IMR-90 (cell line): ENCODE data around the gene KRTAP5-5. TPM values are rescaled to one million over a fixed set of nuclear protein-coding genes. Genes with fewer than 3 reads are reported as not detected.

Source experiments
- ATAC-seq: fragments of 200-7000 bp; cut with Tn5 transposase; 2 replicates; pipeline ENCODE4 v1.9.1; 2020; ENCODE audit warnings: low read depth, mild to moderate bottlenecking, moderate library complexity
- BruUV-seq: library from RNA; stranded (reverse); fragments of 400-500 nt; replicated peaks from 2 replicates; lab custom pipeline; 2021; lab: Mats Ljungman, UMichigan
- CTCF ChIA-PET: fragments of 300-600 bp; formaldehyde crosslinking; extraction: SDS; loops from one replicate; lab custom pipeline; 2021; ENCODE audit warnings: antibody characterized with exemption; lab: Yijun Ruan, JAX
- POLR2A ChIA-PET: fragments of 300-600 bp; sonication (Branson Sonifier 250); formaldehyde crosslinking; loops from one replicate; lab custom pipeline; 2022; ENCODE audit warnings: antibody characterized with exemption; ENCODE audit not compliant: unreplicated experiment; lab: Charles Lee
- DNase-seq: peaks from one replicate; pipeline ENCODE4 v3.0.0; 2013
- H2AFZ ChIP-seq: replicated peaks from 2 replicates; pipeline ENCODE3; 2013; ENCODE audit warnings: low read length, mild to moderate bottlenecking; ENCODE audit not compliant: poor library complexity
- H2AK5ac ChIP-seq: 2 replicates; pipeline ENCODE4 v1.6.1; 2013; ENCODE audit warnings: low read depth, low read length, inconsistent platforms
- H2AK9ac ChIP-seq: replicated peaks from 2 replicates; pipeline ENCODE3; 2013; ENCODE audit warnings: mild to moderate bottlenecking, low read depth, low read length, moderate library complexity; ENCODE audit not compliant: poor library complexity
- H2BK120ac ChIP-seq: 2 replicates; pipeline ENCODE4 v1.6.1; 2013; ENCODE audit warnings: low read depth, low read length, inconsistent platforms
- H2BK15ac ChIP-seq: 3 replicates; pipeline ENCODE4 v1.6.1; 2013; ENCODE audit warnings: low read depth, low read length, inconsistent platforms
- H2BK20ac ChIP-seq: 2 replicates; pipeline ENCODE4 v1.6.1; 2013; ENCODE audit warnings: low read depth, mild to moderate bottlenecking, inconsistent platforms, low read length, moderate library complexity
- H2BK5ac ChIP-seq: 2 replicates; pipeline ENCODE4 v1.6.1; 2013; ENCODE audit warnings: mild to moderate bottlenecking, low read depth, low read length, inconsistent platforms; ENCODE audit not compliant: poor library complexity, severe bottlenecking
- H3K14ac ChIP-seq: replicated peaks from 2 replicates; pipeline ENCODE4 v1.6.1; 2013; ENCODE audit warnings: low read depth, low read length, inconsistent platforms
- H3K18ac ChIP-seq: 2 replicates; pipeline ENCODE4 v1.6.1; 2013; ENCODE audit warnings: low read depth, low read length, control low read depth
- H3K23ac ChIP-seq: 2 replicates; pipeline ENCODE4 v1.6.1; 2013; ENCODE audit warnings: low read depth, low read length, inconsistent platforms
- H3K27ac ChIP-seq: 2 replicates; pipeline ENCODE4 v1.5.1; 2013; ENCODE audit warnings: mild to moderate bottlenecking, control low read depth, low read length; ENCODE audit not compliant: insufficient read depth
- H3K27me3 ChIP-seq: 2 replicates; pipeline ENCODE4 v1.6.1; 2013; ENCODE audit warnings: low read length; ENCODE audit not compliant: control insufficient read depth, insufficient read depth
- H3K36me3 ChIP-seq: 2 replicates; pipeline ENCODE4 v1.6.1; 2013; ENCODE audit warnings: low read length, mixed read lengths; ENCODE audit not compliant: control insufficient read depth, insufficient read depth
- H3K4ac ChIP-seq: 2 replicates; pipeline ENCODE4 v1.6.1; 2013; ENCODE audit warnings: low read depth, low read length, inconsistent platforms
- H3K4me1 ChIP-seq: 2 replicates; pipeline ENCODE4 v1.6.1; 2013; ENCODE audit warnings: low read length, mixed read lengths; ENCODE audit not compliant: control insufficient read depth, insufficient read depth
- H3K4me2 ChIP-seq: 2 replicates; pipeline ENCODE4 v1.6.1; 2013; ENCODE audit warnings: low read depth, mild to moderate bottlenecking, control low read depth, low read length, moderate library complexity
- H3K4me3 ChIP-seq: 2 replicates; pipeline ENCODE4 v1.5.1; 2013; ENCODE audit warnings: low read depth, mild to moderate bottlenecking, control low read depth, low read length, moderate library complexity; ENCODE audit not compliant: insufficient read depth
- H3K56ac ChIP-seq: 2 replicates; pipeline ENCODE4 v1.6.1; 2013; ENCODE audit warnings: low read length, inconsistent platforms; ENCODE audit not compliant: insufficient read depth; ENCODE audit errors: extremely low read depth
- H3K79me1 ChIP-seq, 2 experiments: 2 replicates each; pipeline ENCODE4 v1.6.1; 2013; ENCODE audit warnings: low read length in 2 of 2, inconsistent platforms in 1 of 2, low read depth in 1 of 2
- H3K9ac ChIP-seq: 2 replicates; pipeline ENCODE4 v1.6.1; 2013; ENCODE audit warnings: low read depth, low read length, control low read depth
- H3K9me1 ChIP-seq: 2 replicates; pipeline ENCODE4 v1.6.1; 2013; ENCODE audit warnings: low read length, inconsistent platforms; ENCODE audit not compliant: insufficient read depth
- H3K9me3 ChIP-seq: 2 replicates; pipeline ENCODE4 v1.6.1; 2013; ENCODE audit warnings: low read length; ENCODE audit not compliant: control insufficient read depth, insufficient read depth
- H4K20me1 ChIP-seq: 2 replicates; pipeline ENCODE4 v1.6.1; 2013; ENCODE audit warnings: low read length, inconsistent platforms; ENCODE audit not compliant: insufficient read depth
- H4K5ac ChIP-seq: 2 replicates; pipeline ENCODE4 v1.6.1; 2013; ENCODE audit warnings: mild to moderate bottlenecking, low read depth, low read length, control low read depth
- H4K8ac ChIP-seq, 2 experiments: 2 replicates each; pipeline ENCODE4 v1.6.1; 2013; ENCODE audit warnings: low read depth in 2 of 2, low read length in 2 of 2, control low read depth in 1 of 2, inconsistent platforms in 1 of 2
- H4K91ac ChIP-seq: 2 replicates; pipeline ENCODE4 v1.6.1; 2013; ENCODE audit warnings: low read depth, low read length, inconsistent platforms; ENCODE audit not compliant: insufficient read depth
- BHLHE40 ChIP-seq: fragments of 150-350 bp; IDR thresholded peaks from 2 replicates; pipeline ENCODE4 v1.6.1; 2016; ENCODE audit warnings: mild to moderate bottlenecking, low read depth, low read length
- CEBPB ChIP-seq: IDR thresholded peaks from 2 replicates; pipeline ENCODE4 v1.6.1; 2012; ENCODE audit warnings: low read depth, low read length, improper control_type of control experiment
- CHD1 ChIP-seq: IDR thresholded peaks from 2 replicates; pipeline ENCODE4 v1.6.1; 2012; ENCODE audit warnings: low read depth, low read length, improper control_type of control experiment
- ELK1 ChIP-seq: fragments of 150-350 bp; IDR thresholded peaks from 2 replicates; pipeline ENCODE4 v1.6.1; 2016; ENCODE audit warnings: low read depth, mild to moderate bottlenecking, low read length, moderate library complexity, borderline replicate concordance
- FOS ChIP-seq: fragments of 150-350 bp; IDR thresholded peaks from 2 replicates; pipeline ENCODE4 v1.6.1; 2016; ENCODE audit warnings: low read depth, low read length
- MAFK ChIP-seq: IDR thresholded peaks from 2 replicates; pipeline ENCODE4 v1.6.1; 2012; ENCODE audit warnings: low read depth, low read length, improper control_type of control experiment
- MAZ ChIP-seq: IDR thresholded peaks from 2 replicates; pipeline ENCODE4 v1.6.1; 2012; ENCODE audit warnings: low read depth, mild to moderate bottlenecking, low read length, improper control_type of control experiment, moderate library complexity, borderline replicate concordance
- MXI1 ChIP-seq: IDR thresholded peaks from 2 replicates; pipeline ENCODE4 v1.6.1; 2012; ENCODE audit warnings: low read depth, mild to moderate bottlenecking, low read length, moderate library complexity, borderline replicate concordance
- NFE2L2 ChIP-seq: fragments of 150-350 bp; IDR thresholded peaks from 2 replicates; pipeline ENCODE4 v1.6.1; 2016; ENCODE audit warnings: low read depth, mild to moderate bottlenecking, low read length
- POLR2A ChIP-seq: IDR thresholded peaks from 2 replicates; pipeline ENCODE4 v1.6.1; 2012; ENCODE audit warnings: mild to moderate bottlenecking, low read depth, low read length
- RAD21 ChIP-seq: IDR thresholded peaks from 2 replicates; pipeline ENCODE4 v1.6.1; 2012; ENCODE audit warnings: low read length, improper control_type of control experiment
- RCOR1 ChIP-seq: IDR thresholded peaks from 2 replicates; pipeline ENCODE4 v1.6.1; 2012; ENCODE audit warnings: mild to moderate bottlenecking, low read length, improper control_type of control experiment; ENCODE audit not compliant: insufficient replicate concordance
- RFX5 ChIP-seq: IDR thresholded peaks from 2 replicates; pipeline ENCODE4 v1.8.0; 2012; ENCODE audit warnings: low read depth, mild to moderate bottlenecking, low read length, moderate library complexity
- SMC3 ChIP-seq: fragments of 150-350 bp; IDR thresholded peaks from 2 replicates; pipeline ENCODE4 v1.6.1; 2016; ENCODE audit warnings: low read depth, mild to moderate bottlenecking, antibody characterized with exemption, low read length, moderate library complexity
- USF2 ChIP-seq: fragments of 150-350 bp; IDR thresholded peaks from 2 replicates; pipeline ENCODE4 v1.6.1; 2017; ENCODE audit warnings: mild to moderate bottlenecking, antibody characterized with exemption, low read length, low read depth
- WGBS, 2 experiments: methylation state at CpG; one replicate each; pipeline versions ENCODE4 v1.1.5 to v1.1.7; 2013; ENCODE audit warnings: missing lambda C conversion rate in 2 of 2; ENCODE audit not compliant: insufficient read length in 1 of 2; ENCODE audit errors: extremely low coverage in 2 of 2; 5-methylcytosine and 5-hydroxymethylcytosine counted together
- dilution Hi-C: fragments of 300-500 bp; cut with HindIII; formaldehyde crosslinking; loops from one replicate; pipeline ENCODE4 v1.14.3; 2018; ENCODE audit warnings: low sequenced_read_pairs; ENCODE audit not compliant: unreplicated experiment
- in situ Hi-C: fragments of 300-500 bp; cut with MboI; formaldehyde crosslinking; loops from 3 replicates; pipeline ENCODE4 v1.14.3; 2019; ENCODE audit warnings: low sequenced_read_pairs, inconsistent platforms, mixed read lengths
- intact Hi-C: fragments of 100-400 bp; cut with micrococcal nuclease; formaldehyde crosslinking; loops from 2 replicates; pipeline ENCODE4 v1.10.0; 2022
- polyA plus RNA-seq, 3 experiments: library from polyadenylated mRNA; depleted of rRNA; stranded (reverse); fragments of >200 nt; gene quantifications; 2 replicates each; pipeline ENCODE4 v1.2.3, GENCODE V29; 2012; ENCODE audit warnings: low replicate concordance in 1 of 3
- total RNA-seq: library from RNA; depleted of rRNA; stranded (reverse); fragments of >200 nt; gene quantifications from 2 replicates; pipeline ENCODE4 v1.2.3, GENCODE V29; 2012
- TF ChIP-seq, protein P1 (sequence below): conservative IDR thresholded peaks from 2 replicates; pipeline ENCODE4 v1.5.1; 2012; ENCODE audit warnings: mild to moderate bottlenecking, low read depth, low read length, improper control_type of control experiment

The KRTAP5-5 gene
- total and polyA plus RNA-seq, 2 of the 4 experiments (the other 2 are of a cell fraction): not detected

DNA sequence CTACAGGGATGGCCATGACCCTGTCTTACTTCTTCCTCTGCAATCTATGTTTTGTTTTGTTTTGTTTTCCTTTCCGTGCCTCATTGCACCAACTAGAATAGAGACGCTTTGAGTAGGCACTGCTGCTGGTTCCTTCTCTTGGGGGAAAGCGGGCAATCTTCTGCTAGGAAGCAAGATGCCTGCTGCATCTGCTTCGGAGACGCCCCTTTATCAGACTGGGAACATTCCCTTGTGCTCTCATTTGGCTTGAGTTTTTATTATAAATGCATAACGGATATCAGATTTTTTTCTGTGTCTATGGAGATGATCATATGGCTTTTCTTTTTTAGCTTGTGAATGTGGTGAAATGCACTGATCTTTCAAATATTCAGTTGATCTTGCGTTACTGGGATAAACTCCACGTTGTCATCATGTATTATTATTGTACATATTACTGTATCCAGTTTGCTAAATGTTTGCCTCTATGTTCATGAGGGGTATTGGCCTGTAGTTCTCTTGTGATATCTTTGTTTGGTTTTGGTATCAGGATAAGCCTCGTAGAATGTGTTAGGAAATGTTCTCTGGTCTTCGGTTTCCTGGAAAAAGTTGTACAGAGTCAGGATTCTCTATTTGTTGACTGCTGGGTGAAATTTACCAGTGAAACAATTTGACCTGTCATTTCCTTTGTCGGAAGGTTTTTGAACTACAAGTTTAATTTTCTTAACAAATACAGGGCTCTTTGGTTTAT lies 44.0 kb downstream of the KRTAP5-5 start:
- POLR2A ChIA-PET: no interaction called here
- no peak overlapping the region for H3K14ac ChIP-seq
- CTCF ChIA-PET: no interaction called here
- no peak overlapping the region for H2BK20ac ChIP-seq
- H2BK5ac ChIP-seq: no peak overlapping the region
- no peak overlapping the region for H3K4me2 ChIP-seq
- no peak overlapping the region for H4K8ac ChIP-seq
- TF ChIP-seq BHLHE40 (no peak), RAD21 (no peak), POLR2A (no peak), MAZ (no peak), CEBPB (no peak), MAFK (no peak), NFE2L2 (no peak), RFX5 (no peak), RCOR1 (no peak), ELK1 (no peak), CHD1 (no peak), FOS (no peak), USF2 (no peak), SMC3 (no peak), MXI1 (no peak)
- TF ChIP-seq, protein P1, sequence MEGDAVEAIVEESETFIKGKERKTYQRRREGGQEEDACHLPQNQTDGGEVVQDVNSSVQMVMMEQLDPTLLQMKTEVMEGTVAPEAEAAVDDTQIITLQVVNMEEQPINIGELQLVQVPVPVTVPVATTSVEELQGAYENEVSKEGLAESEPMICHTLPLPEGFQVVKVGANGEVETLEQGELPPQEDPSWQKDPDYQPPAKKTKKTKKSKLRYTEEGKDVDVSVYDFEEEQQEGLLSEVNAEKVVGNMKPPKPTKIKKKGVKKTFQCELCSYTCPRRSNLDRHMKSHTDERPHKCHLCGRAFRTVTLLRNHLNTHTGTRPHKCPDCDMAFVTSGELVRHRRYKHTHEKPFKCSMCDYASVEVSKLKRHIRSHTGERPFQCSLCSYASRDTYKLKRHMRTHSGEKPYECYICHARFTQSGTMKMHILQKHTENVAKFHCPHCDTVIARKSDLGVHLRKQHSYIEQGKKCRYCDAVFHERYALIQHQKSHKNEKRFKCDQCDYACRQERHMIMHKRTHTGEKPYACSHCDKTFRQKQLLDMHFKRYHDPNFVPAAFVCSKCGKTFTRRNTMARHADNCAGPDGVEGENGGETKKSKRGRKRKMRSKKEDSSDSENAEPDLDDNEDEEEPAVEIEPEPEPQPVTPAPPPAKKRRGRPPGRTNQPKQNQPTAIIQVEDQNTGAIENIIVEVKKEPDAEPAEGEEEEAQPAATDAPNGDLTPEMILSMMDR: no peak
- no peak overlapping the region for H3K23ac ChIP-seq
- no CpG with 5 or more reads among the region's 11 CpGs for WGBS, 2 experiments
- H4K91ac ChIP-seq: no peak overlapping the region
- no peak overlapping the region for H4K5ac ChIP-seq
- H3K79me1 ChIP-seq: no peaks in the 10 kb centered on the region
- no peak overlapping the region for H3K4me3 ChIP-seq
- H2AK9ac ChIP-seq: no peak overlapping the region
- H3K9me3 ChIP-seq: 0 out of 2 replicates have a peak, but pooled peaks cover 2% of the 10 kb centered on the region
- H2BK15ac ChIP-seq: no peak overlapping the region
- H3K27me3 ChIP-seq: peaks cover 49% of the 10 kb centered on the region
- H3K9ac ChIP-seq: no peak overlapping the region
- no peaks in the 10 kb centered on the region for H4K20me1 ChIP-seq
- no peak overlapping the region for H3K18ac ChIP-seq
- H3K56ac ChIP-seq: no peak overlapping the region
- no peaks in the 10 kb centered on the region for H3K4me1 ChIP-seq
- H3K4ac ChIP-seq: no peak overlapping the region
- H3K36me3 ChIP-seq: no peaks in the 10 kb centered on the region
- ATAC-seq (no peak), DNase-seq (no peak)
- no peak overlapping the region for H2AK5ac ChIP-seq
- dilution Hi-C loops: no loop called here
- no peaks in the 10 kb centered on the region; the same call in 1 of the 2 replicates for H3K9me1 ChIP-seq
- in situ Hi-C loops: no loop called here
- no peak overlapping the region for H2AFZ ChIP-seq
- H3K27ac ChIP-seq: no peak overlapping the region
- BruUV-seq: no TSS peak
- H2BK120ac ChIP-seq: no peak overlapping the region
- intact Hi-C loops: no loop called here
